IMR-90 (cell line): Measurements from ENCODE around the gene RAP1GAP. TPM values are rescaled to one million over a fixed set of nuclear protein-coding genes. Genes with fewer than 3 reads are reported as not detected.
A peak's percentile ranks its signal among the peaks of the same experiment; 100 is the strongest.

Experiments used
- ATAC-seq: fragments of 200-7000 bp; cut with Tn5 transposase; 2 replicates; pipeline ENCODE4 v1.9.1; 2020; ENCODE audit warnings: low read depth, mild to moderate bottlenecking, moderate library complexity
- BruUV-seq: library from RNA; stranded (reverse); fragments of 400-500 nt; replicated peaks from 2 replicates; lab custom pipeline; 2021; lab: Mats Ljungman, UMichigan
- CTCF ChIA-PET: fragments of 300-600 bp; formaldehyde crosslinking; extraction: SDS; loops from one replicate; lab custom pipeline; 2021; ENCODE audit warnings: antibody characterized with exemption; lab: Yijun Ruan, JAX
- POLR2A ChIA-PET: fragments of 300-600 bp; sonication (Branson Sonifier 250); formaldehyde crosslinking; loops from one replicate; lab custom pipeline; 2022; ENCODE audit warnings: antibody characterized with exemption; ENCODE audit not compliant: unreplicated experiment; lab: Charles Lee
- DNase-seq: peaks from one replicate; pipeline ENCODE4 v3.0.0; 2013
- H2AFZ ChIP-seq: replicated peaks from 2 replicates; pipeline ENCODE3; 2013; ENCODE audit warnings: low read length, mild to moderate bottlenecking; ENCODE audit not compliant: poor library complexity
- H2AK5ac ChIP-seq: 2 replicates; pipeline ENCODE4 v1.6.1; 2013; ENCODE audit warnings: low read depth, low read length, inconsistent platforms
- H2AK9ac ChIP-seq: replicated peaks from 2 replicates; pipeline ENCODE3; 2013; ENCODE audit warnings: mild to moderate bottlenecking, low read depth, low read length, moderate library complexity; ENCODE audit not compliant: poor library complexity
- H2BK120ac ChIP-seq: 2 replicates; pipeline ENCODE4 v1.6.1; 2013; ENCODE audit warnings: low read depth, low read length, inconsistent platforms
- H2BK15ac ChIP-seq: 3 replicates; pipeline ENCODE4 v1.6.1; 2013; ENCODE audit warnings: low read depth, low read length, inconsistent platforms
- H2BK20ac ChIP-seq: 2 replicates; pipeline ENCODE4 v1.6.1; 2013; ENCODE audit warnings: low read depth, mild to moderate bottlenecking, inconsistent platforms, low read length, moderate library complexity
- H2BK5ac ChIP-seq: 2 replicates; pipeline ENCODE4 v1.6.1; 2013; ENCODE audit warnings: mild to moderate bottlenecking, low read depth, low read length, inconsistent platforms; ENCODE audit not compliant: poor library complexity, severe bottlenecking
- H3K14ac ChIP-seq: replicated peaks from 2 replicates; pipeline ENCODE4 v1.6.1; 2013; ENCODE audit warnings: low read depth, low read length, inconsistent platforms
- H3K18ac ChIP-seq: 2 replicates; pipeline ENCODE4 v1.6.1; 2013; ENCODE audit warnings: low read depth, low read length, control low read depth
- H3K23ac ChIP-seq: 2 replicates; pipeline ENCODE4 v1.6.1; 2013; ENCODE audit warnings: low read depth, low read length, inconsistent platforms
- H3K27ac ChIP-seq: 2 replicates; pipeline ENCODE4 v1.5.1; 2013; ENCODE audit warnings: mild to moderate bottlenecking, control low read depth, low read length; ENCODE audit not compliant: insufficient read depth
- H3K27me3 ChIP-seq: 2 replicates; pipeline ENCODE4 v1.6.1; 2013; ENCODE audit warnings: low read length; ENCODE audit not compliant: control insufficient read depth, insufficient read depth
- H3K36me3 ChIP-seq: 2 replicates; pipeline ENCODE4 v1.6.1; 2013; ENCODE audit warnings: low read length, mixed read lengths; ENCODE audit not compliant: control insufficient read depth, insufficient read depth
- H3K4ac ChIP-seq: 2 replicates; pipeline ENCODE4 v1.6.1; 2013; ENCODE audit warnings: low read depth, low read length, inconsistent platforms
- H3K4me1 ChIP-seq: 2 replicates; pipeline ENCODE4 v1.6.1; 2013; ENCODE audit warnings: low read length, mixed read lengths; ENCODE audit not compliant: control insufficient read depth, insufficient read depth
- H3K4me2 ChIP-seq: 2 replicates; pipeline ENCODE4 v1.6.1; 2013; ENCODE audit warnings: low read depth, mild to moderate bottlenecking, control low read depth, low read length, moderate library complexity
- H3K4me3 ChIP-seq: 2 replicates; pipeline ENCODE4 v1.5.1; 2013; ENCODE audit warnings: low read depth, mild to moderate bottlenecking, control low read depth, low read length, moderate library complexity; ENCODE audit not compliant: insufficient read depth
- H3K56ac ChIP-seq: 2 replicates; pipeline ENCODE4 v1.6.1; 2013; ENCODE audit warnings: low read length, inconsistent platforms; ENCODE audit not compliant: insufficient read depth; ENCODE audit errors: extremely low read depth
- H3K79me1 ChIP-seq, 2 experiments: 2 replicates each; pipeline ENCODE4 v1.6.1; 2013; ENCODE audit warnings: low read length in 2 of 2, inconsistent platforms in 1 of 2, low read depth in 1 of 2
- H3K9ac ChIP-seq: 2 replicates; pipeline ENCODE4 v1.6.1; 2013; ENCODE audit warnings: low read depth, low read length, control low read depth
- H3K9me1 ChIP-seq: 2 replicates; pipeline ENCODE4 v1.6.1; 2013; ENCODE audit warnings: low read length, inconsistent platforms; ENCODE audit not compliant: insufficient read depth
- H3K9me3 ChIP-seq: 2 replicates; pipeline ENCODE4 v1.6.1; 2013; ENCODE audit warnings: low read length; ENCODE audit not compliant: control insufficient read depth, insufficient read depth
- H4K20me1 ChIP-seq: 2 replicates; pipeline ENCODE4 v1.6.1; 2013; ENCODE audit warnings: low read length, inconsistent platforms; ENCODE audit not compliant: insufficient read depth
- H4K5ac ChIP-seq: 2 replicates; pipeline ENCODE4 v1.6.1; 2013; ENCODE audit warnings: mild to moderate bottlenecking, low read depth, low read length, control low read depth
- H4K8ac ChIP-seq, 2 experiments: 2 replicates each; pipeline ENCODE4 v1.6.1; 2013; ENCODE audit warnings: low read depth in 2 of 2, low read length in 2 of 2, control low read depth in 1 of 2, inconsistent platforms in 1 of 2
- H4K91ac ChIP-seq: 2 replicates; pipeline ENCODE4 v1.6.1; 2013; ENCODE audit warnings: low read depth, low read length, inconsistent platforms; ENCODE audit not compliant: insufficient read depth
- BHLHE40 ChIP-seq: fragments of 150-350 bp; IDR thresholded peaks from 2 replicates; pipeline ENCODE4 v1.6.1; 2016; ENCODE audit warnings: mild to moderate bottlenecking, low read depth, low read length
- CTCF ChIP-seq: conservative IDR thresholded peaks from 2 replicates; pipeline ENCODE4 v1.5.1; 2012; ENCODE audit warnings: mild to moderate bottlenecking, low read depth, low read length, improper control_type of control experiment
- FOS ChIP-seq: fragments of 150-350 bp; IDR thresholded peaks from 2 replicates; pipeline ENCODE4 v1.6.1; 2016; ENCODE audit warnings: low read depth, low read length
- MXI1 ChIP-seq: IDR thresholded peaks from 2 replicates; pipeline ENCODE4 v1.6.1; 2012; ENCODE audit warnings: low read depth, mild to moderate bottlenecking, low read length, moderate library complexity, borderline replicate concordance
- NFE2L2 ChIP-seq: fragments of 150-350 bp; IDR thresholded peaks from 2 replicates; pipeline ENCODE4 v1.6.1; 2016; ENCODE audit warnings: low read depth, mild to moderate bottlenecking, low read length
- POLR2A ChIP-seq: IDR thresholded peaks from 2 replicates; pipeline ENCODE4 v1.6.1; 2012; ENCODE audit warnings: mild to moderate bottlenecking, low read depth, low read length
- RAD21 ChIP-seq: IDR thresholded peaks from 2 replicates; pipeline ENCODE4 v1.6.1; 2012; ENCODE audit warnings: low read length, improper control_type of control experiment
- RFX5 ChIP-seq: IDR thresholded peaks from 2 replicates; pipeline ENCODE4 v1.8.0; 2012; ENCODE audit warnings: low read depth, mild to moderate bottlenecking, low read length, moderate library complexity
- WGBS, 2 experiments: methylation state at CpG; one replicate each; pipeline versions ENCODE4 v1.1.5 to v1.1.7; 2013; ENCODE audit warnings: missing lambda C conversion rate in 2 of 2; ENCODE audit not compliant: insufficient read length in 1 of 2; ENCODE audit errors: extremely low coverage in 2 of 2; 5-methylcytosine and 5-hydroxymethylcytosine counted together
- dilution Hi-C: fragments of 300-500 bp; cut with HindIII; formaldehyde crosslinking; loops from one replicate; pipeline ENCODE4 v1.14.3; 2018; ENCODE audit warnings: low sequenced_read_pairs; ENCODE audit not compliant: unreplicated experiment
- in situ Hi-C: fragments of 300-500 bp; cut with MboI; formaldehyde crosslinking; loops from 3 replicates; pipeline ENCODE4 v1.14.3; 2019; ENCODE audit warnings: low sequenced_read_pairs, inconsistent platforms, mixed read lengths
- intact Hi-C: fragments of 100-400 bp; cut with micrococcal nuclease; formaldehyde crosslinking; loops from 2 replicates; pipeline ENCODE4 v1.10.0; 2022
- polyA plus RNA-seq, 3 experiments: library from polyadenylated mRNA; depleted of rRNA; stranded (reverse); fragments of >200 nt; gene quantifications; 2 replicates each; pipeline ENCODE4 v1.2.3, GENCODE V29; 2012; ENCODE audit warnings: low replicate concordance in 1 of 3
- total RNA-seq: library from RNA; depleted of rRNA; stranded (reverse); fragments of >200 nt; gene quantifications from 2 replicates; pipeline ENCODE4 v1.2.3, GENCODE V29; 2012

Gene RAP1GAP
- total and polyA plus RNA-seq, 2 of the 4 experiments (the other 2 are of a cell fraction): under 0.01 to 0.10 TPM

- in situ Hi-C loops: no loop called here
- H2BK5ac ChIP-seq: no peak overlapping the region
- no peak overlapping the region for H3K18ac ChIP-seq
- H2AK9ac ChIP-seq: no peak overlapping the region
- 0 out of 2 replicates have a peak overlapping the region, but pooled peaks have one; percentile 2 for H3K4ac ChIP-seq
- H2AK5ac ChIP-seq: no peak overlapping the region
- H2BK120ac ChIP-seq: no peak overlapping the region
- no peak overlapping the region for H3K14ac ChIP-seq
- no peak overlapping the region for H2AFZ ChIP-seq
- ChIA-PET CTCF (no interaction called here), POLR2A (no interaction called here)
- BruUV-seq: no TSS peak
- H3K4me1 ChIP-seq: no peaks in the 10 kb centered on the region
- WGBS, 2 experiments: no CpG with 5 or more reads among the region's 9 CpGs
- H3K36me3 ChIP-seq: peaks cover 18% of the 10 kb centered on the region
- peak overlapping the region; percentile 23; the same call in 1 of the 2 replicates for H3K27ac ChIP-seq
- DNase-seq (no peak), ATAC-seq (peak; percentile 24)
- H3K27me3 ChIP-seq: no peaks in the 10 kb centered on the region
- no peaks in the 10 kb centered on the region for H4K20me1 ChIP-seq
- H3K4me2 ChIP-seq: no peak overlapping the region
- no peak overlapping the region for H3K4me3 ChIP-seq
- H3K79me1 ChIP-seq: peaks cover 2 to 7% of the 10 kb centered on the region in 2 experiments; a peak in 2 of 4 replicates
- no peak for TF ChIP-seq RAD21
- TF ChIP-seq RFX5: no peak
- TF ChIP-seq MXI1: no peak
- TF ChIP-seq BHLHE40: no peak
- no peak for TF ChIP-seq POLR2A
- no peak for TF ChIP-seq FOS
- TF ChIP-seq NFE2L2: no peak
- no peak for TF ChIP-seq CTCF
- no peak overlapping the region for H4K8ac ChIP-seq
- H3K9me3 ChIP-seq: 0 out of 2 replicates have a peak, but pooled peaks cover 3% of the 10 kb centered on the region
- no peak overlapping the region for H3K23ac ChIP-seq
- H3K9me1 ChIP-seq: peaks cover 9% of the 10 kb centered on the region; the same call in 1 of the 2 replicates
- no peak overlapping the region for H4K91ac ChIP-seq
- H2BK20ac ChIP-seq: no peak overlapping the region
- H3K56ac ChIP-seq: no peak overlapping the region
- H4K5ac ChIP-seq: no peak overlapping the region
- no peak overlapping the region for H3K9ac ChIP-seq
- intact Hi-C loops: no loop called here
- dilution Hi-C loops: no loop called here
- H2BK15ac ChIP-seq: no peak overlapping the region
These were observed 12.3 kb upstream of the RAP1GAP start for GRCh38 chr1:21681426-21681825.
